Adrenal gland (tissue), 5 donors: Measurements from ENCODE around the gene FUT4.

Experiments used
- CTCF ChIP-seq, 6 experiments: fragments of 450-650 bp in 4 of 6; fragments of 200-600 bp in 2 of 6; sonication (generic) in 1 of 6; IDR thresholded peaks; 1 replicate in 5 of 6; 2 replicates in 1 of 6; pipeline versions ENCODE4 v1.5.1 to v1.8.0; 2016 to 2021; ENCODE audit warnings: antibody characterized with exemption in 6 of 6, mild to moderate bottlenecking in 2 of 6, moderate library complexity in 1 of 6
- POLR2A ChIP-seq, 2 donors: fragments of 450-650 bp; IDR thresholded peaks; one replicate each; pipeline ENCODE4 v1.6.1; 2017; ENCODE audit warnings: antibody characterized with exemption in 2 of 2, mild to moderate bottlenecking in 2 of 2, moderate library complexity in 1 of 2
- donor health status: DM: no; HTN: no; CAD: no.

GRCh38 chr11:94513091-94513490, 30.6 kb upstream of the FUT4 start:
- no peak for TF ChIP-seq POLR2A (IDR thresholded peaks at IDR 0.05)
- TF ChIP-seq CTCF (IDR thresholded peaks at IDR 0.05): no peak
